ENCODE measurements around the gene FAT1. TPM values are rescaled to one million over a fixed set of nuclear protein-coding genes. Genes with fewer than 3 reads are reported as not detected.

FAT1 gene
- total RNA-seq, 1 donor from 2014 or later, result 16.0 TPM

DNA sequence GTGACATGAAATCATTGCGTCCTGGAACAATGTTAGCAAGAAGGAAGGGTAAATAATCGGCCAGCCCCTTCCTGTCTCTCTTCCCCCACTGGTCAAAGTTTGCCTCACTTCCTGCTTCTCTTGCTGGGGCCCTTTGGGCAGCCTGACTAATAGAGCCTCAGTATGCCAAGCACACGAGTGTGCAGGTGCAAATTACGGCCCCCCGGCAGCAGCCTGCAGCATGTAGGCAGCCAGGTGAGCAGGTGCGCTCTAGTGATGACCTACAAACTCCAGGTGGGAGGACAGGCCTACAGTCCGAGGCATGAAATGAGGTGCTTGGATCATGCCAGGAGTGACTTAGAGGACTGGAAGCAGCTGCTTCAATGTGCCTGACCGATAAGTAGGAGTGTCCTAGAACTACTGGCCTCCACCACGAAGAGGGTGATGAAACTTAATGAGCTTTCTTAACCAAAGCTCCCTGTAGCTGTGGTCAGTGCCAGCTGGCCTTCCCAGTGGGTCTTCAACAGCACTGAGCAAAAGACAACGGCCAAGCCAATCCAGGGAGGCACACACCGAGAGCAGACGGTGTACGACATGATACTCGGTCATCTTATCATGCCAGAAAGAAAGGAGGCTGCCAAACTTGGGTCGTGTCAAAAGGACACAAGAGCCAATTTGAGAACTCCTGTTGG is 26.1 kb upstream of the FAT1 start:
- DNase-seq, result no peak

DNA sequence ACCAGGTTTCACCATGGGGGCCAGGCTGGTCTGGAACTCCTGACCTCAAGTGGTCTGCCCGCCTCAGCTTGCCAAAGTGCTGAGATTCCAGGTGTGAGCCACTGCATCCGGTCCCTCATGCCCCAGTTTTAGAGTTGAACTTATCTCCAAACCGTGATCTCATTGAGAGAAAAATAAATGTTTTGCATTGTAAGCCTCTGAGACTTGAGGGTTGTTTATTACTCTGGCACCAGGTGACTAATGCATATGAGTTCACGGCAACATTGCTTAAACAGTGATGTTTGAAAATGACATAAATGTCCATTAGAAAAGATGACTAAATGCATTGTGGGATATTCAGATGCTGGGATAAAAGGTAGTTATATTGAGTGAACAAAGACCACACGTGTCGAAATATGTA is 22.9 kb upstream of the FAT1 start:
- DNase-seq, result no peak

- no peak for DNase-seq
Observed at GRCh38 chr4:186743261-186743660, 19.6 kb upstream of the FAT1 start.

- DNase-seq, result no peak
Observed at GRCh38 chr4:186740822-186741221, 17.2 kb upstream of the FAT1 start.

- no peak for DNase-seq
Observed at GRCh38 chr4:186739802-186740434, 16.3 kb upstream of the FAT1 start.

- DNase-seq, result no peak
Observed at GRCh38 chr4:186739317-186739716, 15.7 kb upstream of the FAT1 start.

DNA sequence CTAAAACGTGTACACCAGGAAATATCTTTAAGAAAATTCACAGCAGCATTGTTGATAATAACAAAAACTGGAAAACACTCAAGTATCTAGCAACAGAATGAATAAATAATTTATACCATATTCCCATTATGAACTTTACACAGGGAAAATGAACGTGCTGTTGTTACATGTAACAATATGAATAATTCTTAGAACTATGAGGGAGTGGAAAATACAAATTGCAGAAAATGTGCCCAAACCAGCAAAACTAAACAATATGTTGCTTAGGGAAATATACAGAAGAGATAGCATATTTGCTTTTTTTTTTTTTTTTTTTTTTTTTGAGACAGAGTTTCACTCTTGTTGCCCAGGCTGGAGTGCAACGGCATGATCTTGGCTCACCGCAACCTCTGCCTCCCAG is 14.8 kb upstream of the FAT1 start:
- no peak for DNase-seq

GRCh38 chr4:186737427-186737826 is 13.8 kb upstream of the FAT1 start:
- DNase-seq, result no peak

DNA sequence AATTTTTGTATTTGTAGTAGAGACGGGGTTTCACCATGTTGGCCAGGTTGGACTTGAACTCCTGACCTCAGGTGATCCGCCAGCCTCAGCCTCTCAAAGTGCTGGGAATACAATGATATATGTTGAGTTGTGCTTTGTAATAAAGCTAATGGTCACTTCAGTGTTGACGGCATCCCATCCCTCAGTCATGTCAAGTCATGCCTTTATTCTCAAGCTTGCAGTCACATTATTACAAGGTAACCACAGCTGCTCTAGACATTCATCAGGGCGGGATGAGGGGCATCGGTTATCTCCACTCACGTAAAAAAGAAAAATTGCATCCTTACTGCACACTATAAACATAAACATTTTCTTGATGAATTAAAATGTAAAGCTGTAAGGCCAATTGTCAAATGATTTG is 12.8 kb upstream of the FAT1 start:
- DNase-seq, result no peak

DNA sequence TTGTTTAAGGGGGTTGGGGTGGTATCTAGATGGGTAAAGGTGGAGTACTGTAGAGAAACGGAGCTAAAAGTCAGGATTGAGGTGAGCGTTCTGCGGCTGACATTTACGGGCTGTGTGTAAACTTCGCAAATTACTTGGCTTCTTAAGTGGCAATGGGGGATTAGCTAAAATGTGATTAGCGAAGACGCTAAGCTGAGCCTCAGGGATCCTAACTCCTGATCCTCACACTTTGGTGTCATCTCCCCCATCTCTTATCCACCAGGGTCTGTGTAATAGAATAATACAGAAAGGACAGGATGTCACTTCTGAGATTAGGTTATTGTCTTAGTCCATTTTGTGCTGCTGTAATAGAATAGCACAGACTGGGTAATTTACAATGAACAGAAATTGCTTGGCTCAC is 10.6 kb upstream of the FAT1 start:
- DNase-seq, result no peak

DNA sequence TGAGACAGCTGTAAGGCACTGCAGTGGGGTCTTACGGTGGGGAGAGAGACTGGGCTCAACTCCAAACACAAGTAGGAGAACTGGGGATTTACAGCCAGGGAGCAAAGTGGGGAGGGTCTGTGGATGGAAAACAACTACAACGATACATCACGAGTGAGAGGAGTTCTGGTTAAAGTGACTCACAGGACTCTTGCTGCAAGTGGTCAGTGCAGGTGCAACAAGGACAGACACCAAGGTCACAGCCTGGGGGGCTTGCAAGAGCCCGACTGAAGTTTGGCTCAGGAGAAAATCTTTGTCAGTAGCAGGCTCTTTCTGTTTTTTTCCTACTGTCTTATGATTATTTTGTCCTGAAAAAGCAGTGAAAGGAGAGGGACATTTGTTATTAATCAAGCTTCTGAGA is 10.1 kb upstream of the FAT1 start:
- no peak for DNase-seq

DNA sequence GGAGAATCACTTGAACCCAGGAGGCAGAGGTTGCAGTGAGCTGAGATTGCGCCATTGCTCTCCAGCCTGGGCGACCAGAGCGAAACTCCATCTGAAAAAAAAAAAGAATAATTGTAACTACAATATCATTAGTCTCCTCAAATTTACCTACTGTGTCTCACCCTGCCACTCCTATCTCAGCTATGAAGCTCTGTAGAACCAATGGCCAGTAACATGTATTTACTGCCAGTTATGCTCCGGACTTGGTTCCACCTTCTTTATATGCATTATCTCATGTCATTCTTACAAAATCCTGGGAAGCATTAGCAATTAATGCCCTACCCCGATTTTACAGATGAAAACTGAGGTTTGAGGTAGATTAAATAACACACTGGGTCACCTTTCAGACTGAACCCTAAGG is 7.0 kb upstream of the FAT1 start:
- no peak for DNase-seq

GRCh38 chr4:186729856-186730255 is 6.2 kb upstream of the FAT1 start:
- no peak for DNase-seq

DNA sequence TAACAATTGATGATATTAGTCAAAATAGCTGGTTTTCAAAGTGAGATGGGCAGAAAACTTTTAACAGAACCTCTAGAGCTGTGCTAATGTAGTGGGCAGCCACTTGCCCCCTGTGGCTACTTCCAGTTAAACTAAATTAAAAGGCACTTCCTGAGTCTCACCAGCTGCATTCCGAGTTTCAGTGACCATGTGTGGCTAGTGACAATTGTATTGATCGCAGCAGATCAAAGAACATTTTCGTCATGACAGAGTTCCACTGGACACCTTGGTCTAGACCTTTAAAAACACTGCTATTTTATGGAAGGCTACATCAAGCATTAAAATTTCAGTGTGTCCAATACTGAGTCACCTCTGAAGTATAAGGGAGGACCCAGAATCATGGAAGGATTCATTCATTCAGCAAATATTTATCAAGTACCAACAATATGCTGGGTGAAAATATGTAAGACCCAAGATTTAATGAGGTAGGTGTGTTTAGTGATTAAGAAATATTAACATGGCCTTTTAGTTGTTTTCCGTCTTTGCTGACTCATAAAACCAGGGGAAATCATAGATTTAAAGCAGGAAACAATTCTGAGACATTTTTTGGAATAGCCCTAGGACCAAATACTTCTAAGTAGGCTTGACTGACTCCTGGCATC is 5.1 kb upstream of the FAT1 start:
- DNase-seq, result no peak

GRCh38 chr4:186727977-186728519 is 4.4 kb upstream of the FAT1 start:
- no peak for DNase-seq

DNA sequence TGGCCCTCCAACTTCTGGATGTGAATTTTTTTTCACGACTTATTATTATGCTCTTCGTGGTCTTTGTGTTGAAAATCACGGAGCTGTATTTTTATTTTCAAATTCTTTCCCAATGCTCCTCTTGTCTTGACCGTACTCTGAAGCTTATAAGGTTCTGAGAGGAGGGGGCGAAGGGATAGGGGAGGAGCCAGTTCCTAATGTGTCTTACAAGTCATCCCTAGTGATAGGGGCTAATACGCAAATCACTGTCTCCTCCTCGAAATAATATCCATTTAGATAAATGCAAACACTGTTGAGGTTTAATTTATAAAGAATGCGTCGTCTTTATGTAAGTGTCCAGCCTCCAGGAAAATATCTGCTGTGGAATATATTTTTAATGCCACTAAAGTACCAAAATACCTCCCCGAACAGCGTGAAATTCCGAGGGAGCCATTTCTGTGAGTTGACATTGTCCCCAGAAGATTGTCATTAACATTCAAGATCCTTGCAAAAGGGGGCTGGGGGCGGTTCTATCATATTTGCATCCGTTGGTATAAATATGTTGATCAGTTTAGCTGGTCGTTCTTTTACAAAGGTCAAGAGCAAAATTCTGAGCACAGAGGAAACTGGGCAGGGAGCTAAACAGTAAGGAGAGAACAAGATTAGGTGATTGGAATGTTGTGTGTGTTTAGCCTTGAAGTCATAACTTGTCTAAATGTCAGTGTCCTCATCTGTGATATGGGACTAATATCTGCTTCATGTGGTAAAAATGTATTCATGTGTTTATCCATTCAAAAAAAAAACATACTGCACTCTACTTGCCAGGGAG is 3.7 kb upstream of the FAT1 start:
- no peak for DNase-seq

GRCh38 chr4:186726426-186727168 is 2.9 kb upstream of the FAT1 start:
- DNase-seq, result peak; percentile 33

GRCh38 chr4:186725469-186726425 is 2.1 kb upstream of the FAT1 start:
- peak; percentile 67 for DNase-seq

- DNase-seq, result peak; percentile 14
Observed at GRCh38 chr4:186724864-186725468, 1.3 kb upstream of the FAT1 start.

GRCh38 chr4:186724058-186724863 is 605 bp upstream of the FAT1 start:
- peak; percentile 24 for DNase-seq

All from dermis blood vessel endothelial cell (primary cell).